ENCODE results near the gene PRRC2A.

The PRRC2A gene

DNA sequence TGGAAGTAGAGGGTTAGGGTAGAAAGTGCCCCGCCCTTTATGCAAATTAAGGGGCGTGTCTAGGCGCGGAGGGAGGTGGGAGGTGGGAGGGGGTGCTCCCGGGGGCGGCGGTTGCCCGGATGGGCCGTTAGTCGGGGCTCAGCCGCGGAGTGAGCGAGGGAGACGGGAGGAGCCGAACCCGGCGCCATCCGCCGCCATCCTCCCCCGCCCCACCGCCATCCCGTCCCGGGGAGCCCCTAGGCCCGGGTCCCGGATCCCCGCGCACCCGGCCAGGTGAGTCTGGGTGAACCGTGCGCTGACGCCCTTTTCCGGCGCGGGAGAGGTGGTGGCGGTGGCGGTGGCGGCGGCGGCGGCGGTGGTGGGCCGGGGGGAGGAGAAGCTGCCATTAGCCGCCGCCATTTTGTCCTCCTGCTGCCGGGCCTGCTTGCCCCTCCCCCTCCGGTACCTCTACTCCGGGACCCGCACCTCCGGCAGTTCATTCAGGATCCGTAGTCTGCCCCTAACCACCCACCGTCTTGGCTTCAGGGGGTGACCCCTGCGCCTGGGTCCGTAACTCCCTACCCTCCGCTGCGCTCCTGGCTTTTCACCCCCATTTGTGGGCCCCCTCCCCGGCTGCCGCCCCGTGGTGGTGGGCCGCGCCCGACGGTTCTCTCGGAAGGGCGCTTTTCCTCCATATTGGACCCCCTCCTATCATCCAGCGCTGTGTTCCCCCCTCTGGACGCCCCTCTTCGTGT lies at the start of gene PRRC2A:
Gene PRRC2A (plus strand): TSS at position 130 of the 734 bp plus-strand sequence. CDS start 2,075 bp downstream, outside the sequence.
- DNase-seq (ENCODE audit: low read depth) = peak; percentile 51

DNA sequence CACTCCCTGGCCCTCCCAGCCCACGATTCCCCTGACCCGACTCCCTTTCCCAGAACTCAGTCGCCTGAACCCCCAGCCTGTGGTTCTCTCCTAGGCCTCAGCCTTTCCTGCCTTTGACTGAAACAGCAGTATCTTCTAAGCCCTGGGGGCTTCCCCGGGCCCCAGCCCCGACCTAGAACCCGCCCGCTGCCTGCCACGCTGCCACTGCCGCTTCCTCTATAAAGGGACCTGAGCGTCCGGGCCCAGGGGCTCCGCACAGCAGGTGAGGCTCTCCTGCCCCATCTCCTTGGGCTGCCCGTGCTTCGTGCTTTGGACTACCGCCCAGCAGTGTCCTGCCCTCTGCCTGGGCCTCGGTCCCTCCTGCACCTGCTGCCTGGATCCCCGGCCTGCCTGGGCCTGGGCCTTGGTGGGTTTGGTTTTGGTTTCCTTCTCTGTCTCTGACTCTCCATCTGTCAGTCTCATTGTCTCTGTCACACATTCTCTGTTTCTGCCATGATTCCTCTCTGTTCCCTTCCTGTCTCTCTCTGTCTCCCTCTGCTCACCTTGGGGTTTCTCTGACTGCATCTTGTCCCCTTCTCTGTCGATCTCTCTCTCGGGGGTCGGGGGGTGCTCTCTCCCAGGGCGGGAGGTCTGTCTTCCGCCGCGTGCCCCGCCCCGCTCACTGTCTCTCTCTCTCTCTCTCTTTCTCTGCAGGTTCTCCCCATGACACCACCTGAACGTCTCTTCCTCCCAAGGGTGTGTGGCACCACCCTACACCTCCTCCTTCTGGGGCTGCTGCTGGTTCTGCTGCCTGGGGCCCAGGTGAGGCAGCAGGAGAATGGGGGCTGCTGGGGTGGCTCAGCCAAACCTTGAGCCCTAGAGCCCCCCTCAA lies 48.2 kb upstream of the PRRC2A start, which contains the start of gene LTA:
Gene LTA (plus strand): TSS at position 249 of the 871 bp plus-strand sequence. CDS start 454 bp downstream, at position 703.
- DNase-seq (ENCODE audit: low read depth) = no peak

DNA sequence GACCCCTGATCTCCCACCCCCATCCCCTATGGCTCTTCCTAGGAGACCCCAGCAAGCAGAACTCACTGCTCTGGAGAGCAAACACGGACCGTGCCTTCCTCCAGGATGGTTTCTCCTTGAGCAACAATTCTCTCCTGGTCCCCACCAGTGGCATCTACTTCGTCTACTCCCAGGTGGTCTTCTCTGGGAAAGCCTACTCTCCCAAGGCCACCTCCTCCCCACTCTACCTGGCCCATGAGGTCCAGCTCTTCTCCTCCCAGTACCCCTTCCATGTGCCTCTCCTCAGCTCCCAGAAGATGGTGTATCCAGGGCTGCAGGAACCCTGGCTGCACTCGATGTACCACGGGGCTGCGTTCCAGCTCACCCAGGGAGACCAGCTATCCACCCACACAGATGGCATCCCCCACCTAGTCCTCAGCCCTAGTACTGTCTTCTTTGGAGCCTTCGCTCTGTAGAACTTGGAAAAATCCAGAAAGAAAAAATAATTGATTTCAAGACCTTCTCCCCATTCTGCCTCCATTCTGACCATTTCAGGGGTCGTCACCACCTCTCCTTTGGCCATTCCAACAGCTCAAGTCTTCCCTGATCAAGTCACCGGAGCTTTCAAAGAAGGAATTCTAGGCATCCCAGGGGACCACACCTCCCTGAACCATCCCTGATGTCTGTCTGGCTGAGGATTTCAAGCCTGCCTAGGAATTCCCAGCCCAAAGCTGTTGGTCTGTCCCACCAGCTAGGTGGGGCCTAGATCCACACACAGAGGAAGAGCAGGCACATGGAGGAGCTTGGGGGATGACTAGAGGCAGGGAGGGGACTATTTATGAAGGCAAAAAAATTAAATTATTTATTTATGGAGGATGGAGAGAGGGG lies 47.0 kb upstream of the PRRC2A start:
- no peak for DNase-seq (ENCODE audit: low read depth)

DNA sequence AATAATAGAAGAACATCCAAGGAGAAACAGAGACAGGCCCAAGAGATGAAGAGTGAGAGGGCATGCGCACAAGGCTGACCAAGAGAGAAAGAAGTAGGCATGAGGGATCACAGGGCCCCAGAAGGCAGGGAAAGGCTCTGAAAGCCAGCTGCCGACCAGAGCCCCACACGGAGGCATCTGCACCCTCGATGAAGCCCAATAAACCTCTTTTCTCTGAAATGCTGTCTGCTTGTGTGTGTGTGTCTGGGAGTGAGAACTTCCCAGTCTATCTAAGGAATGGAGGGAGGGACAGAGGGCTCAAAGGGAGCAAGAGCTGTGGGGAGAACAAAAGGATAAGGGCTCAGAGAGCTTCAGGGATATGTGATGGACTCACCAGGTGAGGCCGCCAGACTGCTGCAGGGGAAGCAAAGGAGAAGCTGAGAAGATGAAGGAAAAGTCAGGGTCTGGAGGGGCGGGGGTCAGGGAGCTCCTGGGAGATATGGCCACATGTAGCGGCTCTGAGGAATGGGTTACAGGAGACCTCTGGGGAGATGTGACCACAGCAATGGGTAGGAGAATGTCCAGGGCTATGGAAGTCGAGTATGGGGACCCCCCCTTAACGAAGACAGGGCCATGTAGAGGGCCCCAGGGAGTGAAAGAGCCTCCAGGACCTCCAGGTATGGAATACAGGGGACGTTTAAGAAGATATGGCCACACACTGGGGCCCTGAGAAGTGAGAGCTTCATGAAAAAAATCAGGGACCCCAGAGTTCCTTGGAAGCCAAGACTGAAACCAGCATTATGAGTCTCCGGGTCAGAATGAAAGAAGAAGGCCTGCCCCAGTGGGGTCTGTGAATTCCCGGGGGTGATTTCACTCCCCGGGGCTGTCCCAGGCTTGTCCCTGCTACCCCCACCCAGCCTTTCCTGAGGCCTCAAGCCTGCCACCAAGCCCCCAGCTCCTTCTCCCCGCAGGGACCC lies 46.1 kb upstream of the PRRC2A start:
- DNase-seq (ENCODE audit: low read depth) = no peak

DNA sequence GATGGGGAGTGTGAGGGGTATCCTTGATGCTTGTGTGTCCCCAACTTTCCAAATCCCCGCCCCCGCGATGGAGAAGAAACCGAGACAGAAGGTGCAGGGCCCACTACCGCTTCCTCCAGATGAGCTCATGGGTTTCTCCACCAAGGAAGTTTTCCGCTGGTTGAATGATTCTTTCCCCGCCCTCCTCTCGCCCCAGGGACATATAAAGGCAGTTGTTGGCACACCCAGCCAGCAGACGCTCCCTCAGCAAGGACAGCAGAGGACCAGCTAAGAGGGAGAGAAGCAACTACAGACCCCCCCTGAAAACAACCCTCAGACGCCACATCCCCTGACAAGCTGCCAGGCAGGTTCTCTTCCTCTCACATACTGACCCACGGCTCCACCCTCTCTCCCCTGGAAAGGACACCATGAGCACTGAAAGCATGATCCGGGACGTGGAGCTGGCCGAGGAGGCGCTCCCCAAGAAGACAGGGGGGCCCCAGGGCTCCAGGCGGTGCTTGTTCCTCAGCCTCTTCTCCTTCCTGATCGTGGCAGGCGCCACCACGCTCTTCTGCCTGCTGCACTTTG lies 45.1 kb upstream of the PRRC2A start, which contains the start of gene TNF:
Gene TNF (plus strand): TSS at position 231 of the 567 bp plus-strand sequence. CDS start 177 bp downstream, at position 408.
- no peak for DNase-seq (ENCODE audit: low read depth)

DNA sequence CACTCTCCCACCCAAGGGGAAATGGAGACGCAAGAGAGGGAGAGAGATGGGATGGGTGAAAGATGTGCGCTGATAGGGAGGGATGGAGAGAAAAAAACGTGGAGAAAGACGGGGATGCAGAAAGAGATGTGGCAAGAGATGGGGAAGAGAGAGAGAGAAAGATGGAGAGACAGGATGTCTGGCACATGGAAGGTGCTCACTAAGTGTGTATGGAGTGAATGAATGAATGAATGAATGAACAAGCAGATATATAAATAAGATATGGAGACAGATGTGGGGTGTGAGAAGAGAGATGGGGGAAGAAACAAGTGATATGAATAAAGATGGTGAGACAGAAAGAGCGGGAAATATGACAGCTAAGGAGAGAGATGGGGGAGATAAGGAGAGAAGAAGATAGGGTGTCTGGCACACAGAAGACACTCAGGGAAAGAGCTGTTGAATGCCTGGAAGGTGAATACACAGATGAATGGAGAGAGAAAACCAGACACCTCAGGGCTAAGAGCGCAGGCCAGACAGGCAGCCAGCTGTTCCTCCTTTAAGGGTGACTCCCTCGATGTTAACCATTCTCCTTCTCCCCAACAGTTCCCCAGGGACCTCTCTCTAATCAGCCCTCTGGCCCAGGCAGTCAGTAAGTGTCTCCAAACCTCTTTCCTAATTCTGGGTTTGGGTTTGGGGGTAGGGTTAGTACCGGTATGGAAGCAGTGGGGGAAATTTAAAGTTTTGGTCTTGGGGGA lies 44.4 kb upstream of the PRRC2A start:
- DNase-seq (ENCODE audit: low read depth) = no peak

DNA sequence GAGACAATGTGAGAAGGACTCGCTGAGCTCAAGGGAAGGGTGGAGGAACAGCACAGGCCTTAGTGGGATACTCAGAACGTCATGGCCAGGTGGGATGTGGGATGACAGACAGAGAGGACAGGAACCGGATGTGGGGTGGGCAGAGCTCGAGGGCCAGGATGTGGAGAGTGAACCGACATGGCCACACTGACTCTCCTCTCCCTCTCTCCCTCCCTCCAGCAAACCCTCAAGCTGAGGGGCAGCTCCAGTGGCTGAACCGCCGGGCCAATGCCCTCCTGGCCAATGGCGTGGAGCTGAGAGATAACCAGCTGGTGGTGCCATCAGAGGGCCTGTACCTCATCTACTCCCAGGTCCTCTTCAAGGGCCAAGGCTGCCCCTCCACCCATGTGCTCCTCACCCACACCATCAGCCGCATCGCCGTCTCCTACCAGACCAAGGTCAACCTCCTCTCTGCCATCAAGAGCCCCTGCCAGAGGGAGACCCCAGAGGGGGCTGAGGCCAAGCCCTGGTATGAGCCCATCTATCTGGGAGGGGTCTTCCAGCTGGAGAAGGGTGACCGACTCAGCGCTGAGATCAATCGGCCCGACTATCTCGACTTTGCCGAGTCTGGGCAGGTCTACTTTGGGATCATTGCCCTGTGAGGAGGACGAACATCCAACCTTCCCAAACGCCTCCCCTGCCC lies 43.5 kb upstream of the PRRC2A start:
- DNase-seq (ENCODE audit: low read depth) = no peak

DNA sequence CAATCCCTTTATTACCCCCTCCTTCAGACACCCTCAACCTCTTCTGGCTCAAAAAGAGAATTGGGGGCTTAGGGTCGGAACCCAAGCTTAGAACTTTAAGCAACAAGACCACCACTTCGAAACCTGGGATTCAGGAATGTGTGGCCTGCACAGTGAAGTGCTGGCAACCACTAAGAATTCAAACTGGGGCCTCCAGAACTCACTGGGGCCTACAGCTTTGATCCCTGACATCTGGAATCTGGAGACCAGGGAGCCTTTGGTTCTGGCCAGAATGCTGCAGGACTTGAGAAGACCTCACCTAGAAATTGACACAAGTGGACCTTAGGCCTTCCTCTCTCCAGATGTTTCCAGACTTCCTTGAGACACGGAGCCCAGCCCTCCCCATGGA lies 42.9 kb upstream of the PRRC2A start:
- DNase-seq (ENCODE audit: low read depth) = no peak

DNA sequence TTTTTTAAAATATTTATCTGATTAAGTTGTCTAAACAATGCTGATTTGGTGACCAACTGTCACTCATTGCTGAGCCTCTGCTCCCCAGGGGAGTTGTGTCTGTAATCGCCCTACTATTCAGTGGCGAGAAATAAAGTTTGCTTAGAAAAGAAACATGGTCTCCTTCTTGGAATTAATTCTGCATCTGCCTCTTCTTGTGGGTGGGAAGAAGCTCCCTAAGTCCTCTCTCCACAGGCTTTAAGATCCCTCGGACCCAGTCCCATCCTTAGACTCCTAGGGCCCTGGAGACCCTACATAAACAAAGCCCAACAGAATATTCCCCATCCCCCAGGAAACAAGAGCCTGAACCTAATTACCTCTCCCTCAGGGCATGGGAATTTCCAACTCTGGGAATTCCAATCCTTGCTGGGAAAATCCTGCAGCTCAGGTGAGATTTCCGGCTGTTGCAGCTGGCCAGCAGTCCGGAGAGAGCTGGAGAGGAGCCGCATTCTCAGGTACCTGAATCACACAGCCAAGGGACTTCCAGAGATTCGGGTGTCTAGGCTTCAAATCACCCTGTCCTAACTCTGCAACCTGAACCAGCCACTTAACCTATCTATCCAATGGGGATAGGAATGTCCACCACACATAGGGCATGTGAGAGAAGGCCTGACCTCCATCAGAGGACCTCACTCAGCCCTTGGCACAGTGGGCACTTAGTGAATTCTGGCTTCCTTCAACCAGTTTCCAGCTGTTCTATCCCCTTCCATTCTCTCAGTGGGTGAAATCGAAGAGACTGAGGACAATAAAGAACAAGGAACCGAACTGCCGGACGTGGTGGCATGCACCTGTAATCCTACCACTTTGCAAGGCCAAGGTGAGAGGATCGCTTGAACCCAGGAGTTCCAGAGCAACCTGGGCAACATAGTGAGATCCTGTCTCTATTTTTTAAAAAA lies 42.1 kb upstream of the PRRC2A start:
- DNase-seq (ENCODE audit: low read depth) = no peak

DNA sequence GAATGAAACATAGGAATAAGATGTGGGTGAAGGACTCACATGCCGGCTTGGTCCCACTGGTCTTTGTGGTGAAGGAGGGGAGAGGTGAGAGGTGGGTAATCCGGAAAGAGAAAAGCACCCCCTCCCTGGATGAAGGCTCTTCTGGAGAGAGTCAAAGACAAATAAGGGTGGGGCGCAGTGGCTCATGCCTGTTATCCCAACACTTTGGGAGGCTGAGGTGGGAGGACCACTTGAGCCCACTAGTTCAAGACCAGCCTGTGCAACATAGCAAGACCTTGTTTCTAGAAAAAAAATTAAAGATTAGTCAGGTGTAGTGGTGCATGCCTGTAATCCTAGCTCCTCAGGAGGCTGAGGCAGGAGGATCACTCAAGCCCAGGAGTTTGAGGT lies 41.4 kb upstream of the PRRC2A start:
- DNase-seq (ENCODE audit: low read depth) = no peak

DNA sequence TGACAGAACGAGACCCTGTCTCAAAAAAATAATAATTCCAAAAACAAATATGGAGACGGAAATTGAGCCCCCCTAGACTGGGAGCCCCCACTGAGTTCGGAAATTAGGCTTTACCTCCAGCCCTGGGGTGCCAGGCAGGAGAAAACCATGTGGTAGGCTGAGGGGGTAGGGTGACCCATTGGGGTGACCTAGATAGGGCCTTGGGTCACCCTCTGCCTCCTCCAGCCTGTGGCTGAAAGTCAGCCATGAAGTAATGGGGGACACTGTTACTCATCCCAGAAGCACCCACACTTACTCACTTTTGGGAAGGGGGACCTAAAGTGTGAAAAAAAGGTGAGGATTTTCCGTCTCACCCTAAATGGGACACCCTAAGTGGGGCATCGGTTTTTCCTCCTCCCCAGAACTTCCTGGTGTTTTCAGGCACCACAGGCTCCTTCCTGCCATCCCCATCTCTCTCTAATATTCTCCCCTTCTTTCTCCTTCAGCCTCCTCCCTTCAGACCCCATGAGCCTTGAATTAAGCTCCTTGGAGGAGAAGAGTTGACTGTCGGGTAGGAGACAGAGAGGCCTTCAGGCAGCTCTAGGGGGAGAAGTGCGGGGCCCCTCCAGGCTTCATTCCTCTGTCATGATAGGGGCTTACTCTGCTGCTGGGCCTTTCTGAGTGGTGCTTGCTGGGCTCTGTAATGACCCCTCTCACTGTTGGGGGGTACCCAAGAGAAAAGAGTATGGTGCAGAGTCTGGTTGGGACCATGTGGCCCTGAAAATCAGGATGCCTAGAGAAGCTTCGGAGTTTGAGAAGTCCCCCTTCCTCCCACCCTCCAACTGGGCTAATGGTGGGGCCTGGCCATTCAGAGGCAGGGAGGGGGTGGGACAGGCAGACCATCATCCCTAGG lies 40.7 kb upstream of the PRRC2A start:
- DNase-seq (ENCODE audit: low read depth) = no peak

DNA sequence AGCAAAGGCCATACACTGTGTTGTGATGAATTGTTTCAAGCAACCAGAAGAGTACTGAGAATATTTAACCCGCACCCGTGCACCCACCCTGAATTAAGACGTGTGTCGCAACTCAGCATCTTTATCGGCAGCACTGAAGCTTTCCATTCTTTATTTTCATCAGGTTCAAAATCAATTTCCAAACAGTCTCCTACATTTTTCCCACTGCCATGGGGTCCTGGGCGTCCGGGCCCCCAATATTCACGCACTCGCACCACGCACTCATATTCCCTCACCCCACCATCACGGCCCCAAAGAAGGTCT lies 40.1 kb upstream of the PRRC2A start:
- DNase-seq (ENCODE audit: low read depth) = no peak

DNA sequence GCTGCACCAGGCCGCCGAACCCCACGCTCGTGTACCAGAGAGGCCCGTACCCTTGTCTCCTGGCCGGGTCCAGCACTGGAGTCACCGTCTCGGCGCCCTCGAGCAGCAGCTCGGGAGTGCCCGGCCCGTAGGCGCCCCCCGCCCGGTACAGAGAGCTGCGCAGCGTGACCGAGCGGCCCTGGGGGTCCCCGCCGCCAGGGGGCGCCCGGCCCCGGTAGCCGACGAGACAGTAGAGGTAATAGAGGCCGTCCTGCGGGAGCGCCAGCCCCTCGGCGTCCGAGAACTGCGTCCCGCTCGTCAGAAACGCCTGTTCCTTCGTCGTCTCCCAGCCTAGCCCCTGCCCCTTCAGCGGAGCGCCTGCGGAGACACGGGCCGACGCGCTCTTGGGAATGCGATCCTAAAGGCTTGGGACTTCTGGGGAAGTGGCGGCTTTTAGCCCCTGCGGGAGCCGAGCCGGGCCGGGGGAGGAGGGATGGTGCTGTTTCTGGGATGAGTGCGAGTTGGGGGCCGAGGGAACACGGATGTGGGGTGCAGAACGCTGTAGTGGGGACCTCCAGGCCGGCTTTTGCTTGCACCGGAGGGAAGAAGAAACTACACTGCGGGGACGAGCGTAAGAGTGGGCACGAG lies 39.6 kb upstream of the PRRC2A start:
- DNase-seq (ENCODE audit: low read depth) = peak; percentile 81

DNA sequence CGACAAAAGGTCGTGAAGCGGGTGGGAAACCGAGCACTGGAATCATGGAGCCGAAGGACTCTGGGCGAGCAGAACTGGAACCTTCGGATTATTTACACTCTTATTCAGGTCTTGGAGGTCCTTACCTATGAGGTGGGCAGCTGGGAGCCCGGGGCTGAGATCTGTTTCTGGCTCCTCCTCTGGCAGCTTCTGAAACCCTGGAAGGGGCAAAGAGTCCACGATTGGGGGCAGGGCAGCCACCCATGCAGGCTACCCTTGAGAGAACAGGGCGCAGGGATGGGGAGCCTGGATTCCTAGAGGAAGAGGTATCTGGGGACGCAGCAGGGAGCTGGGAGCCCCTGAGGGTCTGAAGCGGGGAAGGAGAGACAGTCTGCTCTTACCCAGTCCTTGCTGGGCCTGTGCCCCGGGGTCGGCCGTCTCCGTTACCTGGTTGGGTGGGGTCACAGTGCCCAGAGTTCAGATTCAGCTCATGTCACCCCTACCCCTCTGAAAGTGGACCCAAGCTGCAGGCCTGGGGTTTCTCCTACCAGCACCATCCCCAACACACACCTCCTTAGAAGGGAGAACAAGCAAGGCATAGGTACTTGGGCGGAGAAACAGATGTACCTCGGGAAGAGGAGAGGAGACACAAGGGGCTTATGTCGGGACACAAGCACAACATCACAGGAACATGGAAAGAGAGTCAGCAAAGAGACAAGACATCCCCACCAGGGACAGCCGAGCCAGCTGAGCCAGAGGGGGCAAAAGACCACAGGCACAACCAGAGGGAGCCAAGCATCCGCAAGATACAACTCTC lies 38.9 kb upstream of the PRRC2A start:
- DNase-seq (ENCODE audit: low read depth) = no peak

DNA sequence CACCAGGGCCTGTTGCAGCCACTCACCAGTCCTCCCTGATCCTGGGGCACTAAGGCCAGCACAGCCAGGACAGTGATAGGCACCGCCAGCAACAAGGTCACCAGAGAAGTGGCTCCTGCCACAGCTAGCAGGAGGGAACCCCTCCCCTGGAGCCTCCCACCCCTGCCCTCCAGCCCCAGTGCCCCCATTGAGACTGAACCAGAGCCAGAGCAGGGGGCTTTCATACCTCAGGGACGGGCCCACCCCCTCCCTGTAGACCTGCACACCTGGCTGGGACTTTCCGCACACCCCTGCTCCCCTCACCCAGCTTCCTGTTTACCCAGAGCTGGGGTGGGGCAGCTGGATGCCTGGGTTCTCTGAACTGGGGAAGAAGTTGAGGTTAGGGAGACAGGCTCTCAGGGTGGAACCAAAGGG lies 38.3 kb upstream of the PRRC2A start, which contains the start of gene LTB:
Gene LTB (minus strand): TSS at position 195 of the 414 bp plus-strand sequence. CDS start 7 bp downstream, at position 188.
- no peak for DNase-seq (ENCODE audit: low read depth)

DNA sequence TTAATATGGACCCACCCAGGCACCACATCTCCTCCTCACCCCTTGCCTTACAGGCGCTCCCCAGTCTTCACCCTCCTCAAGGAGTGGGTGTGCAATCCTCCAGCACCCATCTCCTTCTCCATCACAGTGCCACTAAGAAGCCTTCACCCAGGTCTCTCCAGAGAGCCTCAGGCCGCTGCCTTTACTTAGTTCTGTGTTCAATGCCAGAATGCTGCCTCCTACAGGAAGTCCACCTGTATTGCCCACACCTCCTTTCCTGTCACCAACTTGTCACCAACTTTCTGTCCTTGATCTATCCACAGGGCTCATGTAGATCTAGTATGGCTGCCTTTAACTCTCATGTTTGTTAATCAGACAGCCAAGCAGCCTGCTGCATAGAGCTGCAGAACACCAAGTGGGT lies 35.0 kb upstream of the PRRC2A start:
- no peak for DNase-seq (ENCODE audit: low read depth)

Data from stimulated activated CD8-positive, alpha-beta memory T cell treated with anti-CD3 and anti-CD28 coated beads, Interleukin-15, amount 100 ng/mL, for 1 hour (primary cell).